Fibroblast of lung (primary cell): ENCODE data around the gene GLRA2.

ENCODE experiments used
- EZH2 ChIP-seq: IDR thresholded peaks from 2 replicates; pipeline ENCODE4 v1.5.1; 2012; ENCODE audit warnings: low read length, control low read depth, mild to moderate bottlenecking; ENCODE audit errors: missing control alignments
- TF ChIP-seq, protein P1 (sequence below), 2 donors: IDR thresholded peaks in 1 of 2; conservative IDR thresholded peaks in 1 of 2; 1 replicate in 1 of 2; 2 replicates in 1 of 2; pipeline ENCODE4 v1.5.1; 2011 to 2012; ENCODE audit warnings: low read length in 2 of 2, control low read depth in 1 of 2, inconsistent platforms in 1 of 2, low read depth in 1 of 2, mild to moderate bottlenecking in 1 of 2

DNA sequence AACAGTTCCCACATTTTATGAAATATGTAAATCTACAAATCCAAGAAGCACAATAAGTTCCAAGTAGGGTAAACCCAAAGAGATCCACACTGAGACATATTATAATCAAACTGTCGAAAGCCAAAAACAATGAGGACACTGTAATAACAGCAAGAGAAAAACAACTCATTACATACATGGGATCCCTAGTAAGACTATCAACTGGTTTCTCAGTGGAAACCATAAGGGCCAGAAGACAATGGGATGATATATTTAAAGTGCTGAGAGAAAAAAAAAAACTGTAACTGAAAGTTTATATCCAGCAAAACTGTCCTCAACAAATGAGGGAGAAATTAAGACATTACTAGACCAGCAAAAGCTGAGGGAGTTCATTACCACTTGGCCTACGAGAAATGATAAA is 34.7 kb downstream of the GLRA2 start:
- TF ChIP-seq, protein P1, sequence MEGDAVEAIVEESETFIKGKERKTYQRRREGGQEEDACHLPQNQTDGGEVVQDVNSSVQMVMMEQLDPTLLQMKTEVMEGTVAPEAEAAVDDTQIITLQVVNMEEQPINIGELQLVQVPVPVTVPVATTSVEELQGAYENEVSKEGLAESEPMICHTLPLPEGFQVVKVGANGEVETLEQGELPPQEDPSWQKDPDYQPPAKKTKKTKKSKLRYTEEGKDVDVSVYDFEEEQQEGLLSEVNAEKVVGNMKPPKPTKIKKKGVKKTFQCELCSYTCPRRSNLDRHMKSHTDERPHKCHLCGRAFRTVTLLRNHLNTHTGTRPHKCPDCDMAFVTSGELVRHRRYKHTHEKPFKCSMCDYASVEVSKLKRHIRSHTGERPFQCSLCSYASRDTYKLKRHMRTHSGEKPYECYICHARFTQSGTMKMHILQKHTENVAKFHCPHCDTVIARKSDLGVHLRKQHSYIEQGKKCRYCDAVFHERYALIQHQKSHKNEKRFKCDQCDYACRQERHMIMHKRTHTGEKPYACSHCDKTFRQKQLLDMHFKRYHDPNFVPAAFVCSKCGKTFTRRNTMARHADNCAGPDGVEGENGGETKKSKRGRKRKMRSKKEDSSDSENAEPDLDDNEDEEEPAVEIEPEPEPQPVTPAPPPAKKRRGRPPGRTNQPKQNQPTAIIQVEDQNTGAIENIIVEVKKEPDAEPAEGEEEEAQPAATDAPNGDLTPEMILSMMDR (conservative IDR thresholded peaks at IDR 0.05 in 1 of 2, IDR thresholded peaks at IDR 0.05 in 1 of 2; ENCODE audit: low read depth in 1 of 2, low read length in 2 of 2) = no peak
- TF ChIP-seq EZH2 = no peak
